HepG2 (cell line): Measurements from ENCODE around the gene SVOP.

ENCODE experiments used
- ATF3 ChIP-seq: sonication (generic); formaldehyde crosslinking; IDR thresholded peaks from 2 replicates; pipeline ENCODE4 v1.4.0; 2020; ENCODE audit warnings: missing genetic modification reagents
- CREM ChIP-seq, 2 experiments: sonication (generic) in 1 of 2; formaldehyde crosslinking in 1 of 2; IDR thresholded peaks; 2 replicates each; pipeline versions ENCODE4 v1.4.0 to v1.6.1; 2016 to 2020; ENCODE audit warnings: antibody characterized with exemption in 1 of 2, mild to moderate bottlenecking in 1 of 2, missing genetic modification reagents in 1 of 2
- EP300 ChIP-seq, 3 experiments: sonication (generic) in 1 of 3; formaldehyde crosslinking in 1 of 3; IDR thresholded peaks; 2 replicates each; pipeline versions ENCODE4 v1.5.1 to v1.6.1; 2011 to 2020; ENCODE audit warnings: low read depth in 2 of 3, low read length in 2 of 3, borderline replicate concordance in 1 of 3, improper control_type of control experiment in 1 of 3, mild to moderate bottlenecking in 1 of 3, missing genetic modification reagents in 1 of 3, moderate library complexity in 1 of 3
- U2AF1 ChIP-seq: fragments of 200-400 bp; formaldehyde crosslinking; optimal IDR thresholded peaks from 2 replicates; pipeline ENCODE3; 2017; ENCODE audit warnings: mild to moderate bottlenecking, low read depth, low read length
- ZNF275 ChIP-seq: sonication (generic); formaldehyde crosslinking; IDR thresholded peaks from 2 replicates; pipeline ENCODE4 v1.8.0; 2022; ENCODE audit warnings: missing genetic modification reagents, mild to moderate bottlenecking, inconsistent platforms, borderline replicate concordance
- ZNF383 ChIP-seq: sonication (generic); formaldehyde crosslinking; IDR thresholded peaks from 2 replicates; pipeline ENCODE4 v1.4.0; 2020; ENCODE audit warnings: missing genetic modification reagents, mild to moderate bottlenecking, borderline replicate concordance
- ZNF792 ChIP-seq: IDR thresholded peaks from 2 replicates; pipeline ENCODE4 v1.6.1; 2016

GRCh38 chr12:108966378-108967151 lies 54.3 kb downstream of the SVOP start:
- TF ChIP-seq ZNF792 (CRISPR knock-in tag): no peak
- TF ChIP-seq CREM (IDR thresholded peaks at IDR 0.05): no peak
- no peak for TF ChIP-seq CREM (CRISPR knock-in tag; IDR thresholded peaks at IDR 0.05)
- TF ChIP-seq ATF3 (CRISPR knock-in tag): no peak
- TF ChIP-seq ZNF383 (CRISPR knock-in tag): no peak
- TF ChIP-seq ZNF275 (CRISPR knock-in tag): no peak
- no peak for TF ChIP-seq U2AF1
- no peak for TF ChIP-seq EP300 (IDR thresholded peaks at IDR 0.05; ENCODE audit: low read depth in 2 of 2, low read length in 2 of 2)
- no peak for TF ChIP-seq EP300 (CRISPR knock-in tag; IDR thresholded peaks at IDR 0.05; ENCODE audit: borderline replicate concordance)
